Ovary (tissue), 3 donors: ENCODE measurements around the gene XRCC5.

Experiments used
- CTCF ChIP-seq, 3 donors: fragments of 450-650 bp in 2 of 3; fragments of 200-600 bp in 1 of 3; IDR thresholded peaks; one replicate each; pipeline versions ENCODE4 v1.5.1 to v1.8.0; 2016 to 2022; ENCODE audit warnings: antibody characterized with exemption in 3 of 3, mild to moderate bottlenecking in 1 of 3
- POLR2A ChIP-seq: fragments of 450-650 bp; IDR thresholded peaks from one replicate; pipeline ENCODE4 v1.6.1; 2017; ENCODE audit warnings: antibody characterized with exemption, mild to moderate bottlenecking, moderate library complexity
- donor health status: DM: no; HTN: no; CAD: no.

GRCh38 chr2:216081012-216081411, 28.1 kb upstream of the XRCC5 start:
- TF ChIP-seq POLR2A (no peak), CTCF (IDR thresholded peaks at IDR 0.05) (no peak)
